Large intestine (tissue), 12 donors: ENCODE measurements around the gene GPR87. TPM values are rescaled to one million over a fixed set of nuclear protein-coding genes. Genes with fewer than 3 reads are reported as not detected.
A peak's percentile ranks its signal among the peaks of the same experiment; 100 is the strongest.

Source experiments
- DNase-seq, 2 donors: peaks; one replicate each; pipeline versions ENCODE4 v3.0.0 to v3.0.0-alpha.2; 2013
- H3K27ac ChIP-seq: one replicate; pipeline ENCODE4 v1.5.1; 2013; ENCODE audit warnings: low read length
- H3K27me3 ChIP-seq: 2 replicates; pipeline ENCODE4 v1.6.1; 2013; ENCODE audit warnings: low read length; ENCODE audit not compliant: control insufficient read depth, insufficient read depth
- H3K36me3 ChIP-seq: 2 replicates; pipeline ENCODE4 v1.6.1; 2013; ENCODE audit warnings: low read length; ENCODE audit not compliant: control insufficient read depth, insufficient read depth
- H3K4me1 ChIP-seq: one replicate; pipeline ENCODE4 v1.6.1; 2013; ENCODE audit warnings: low read length; ENCODE audit not compliant: control insufficient read depth, insufficient read depth
- H3K4me3 ChIP-seq: one replicate; pipeline ENCODE4 v1.5.1; 2013; ENCODE audit warnings: low read length
- H3K9me3 ChIP-seq: one replicate; pipeline ENCODE4 v1.6.1; 2013; ENCODE audit warnings: mild to moderate bottlenecking, low read depth, low read length, moderate library complexity; ENCODE audit not compliant: control insufficient read depth
- WGBS: methylation state at CpG from one replicate; pipeline ENCODE4 v1.1.5; 2013; ENCODE audit warnings: low lambda C conversion rate; ENCODE audit not compliant: insufficient coverage; 5-methylcytosine and 5-hydroxymethylcytosine counted together
- long read RNA-seq, 11 donors: transcript quantifications; one replicate each; lab custom pipeline, GENCODE V29; 2026
- polyA plus RNA-seq: library from polyadenylated mRNA; unstranded; fragments of 120-200 nt; gene quantifications from one replicate; pipeline ENCODE4 v1.2.1, GENCODE V29; 2013

GPR87 gene, protein sequence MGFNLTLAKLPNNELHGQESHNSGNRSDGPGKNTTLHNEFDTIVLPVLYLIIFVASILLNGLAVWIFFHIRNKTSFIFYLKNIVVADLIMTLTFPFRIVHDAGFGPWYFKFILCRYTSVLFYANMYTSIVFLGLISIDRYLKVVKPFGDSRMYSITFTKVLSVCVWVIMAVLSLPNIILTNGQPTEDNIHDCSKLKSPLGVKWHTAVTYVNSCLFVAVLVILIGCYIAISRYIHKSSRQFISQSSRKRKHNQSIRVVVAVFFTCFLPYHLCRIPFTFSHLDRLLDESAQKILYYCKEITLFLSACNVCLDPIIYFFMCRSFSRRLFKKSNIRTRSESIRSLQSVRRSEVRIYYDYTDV
- not detected for polyA plus RNA-seq
- long read RNA-seq, donor 1: 0 reads
- long read RNA-seq, donor 2: 0 reads
- long read RNA-seq, donor 3: 0 reads
- long read RNA-seq, donor 4: 0 reads
- long read RNA-seq, donor 5: 0 reads
- long read RNA-seq, donor 6: 0 reads
- long read RNA-seq, donor 7: 0 reads
- long read RNA-seq, donor 8: 0 reads
- long read RNA-seq, donor 9: 0 reads
- long read RNA-seq, donor 10: 0 reads
- long read RNA-seq, donor 11: 0 reads

DNA sequence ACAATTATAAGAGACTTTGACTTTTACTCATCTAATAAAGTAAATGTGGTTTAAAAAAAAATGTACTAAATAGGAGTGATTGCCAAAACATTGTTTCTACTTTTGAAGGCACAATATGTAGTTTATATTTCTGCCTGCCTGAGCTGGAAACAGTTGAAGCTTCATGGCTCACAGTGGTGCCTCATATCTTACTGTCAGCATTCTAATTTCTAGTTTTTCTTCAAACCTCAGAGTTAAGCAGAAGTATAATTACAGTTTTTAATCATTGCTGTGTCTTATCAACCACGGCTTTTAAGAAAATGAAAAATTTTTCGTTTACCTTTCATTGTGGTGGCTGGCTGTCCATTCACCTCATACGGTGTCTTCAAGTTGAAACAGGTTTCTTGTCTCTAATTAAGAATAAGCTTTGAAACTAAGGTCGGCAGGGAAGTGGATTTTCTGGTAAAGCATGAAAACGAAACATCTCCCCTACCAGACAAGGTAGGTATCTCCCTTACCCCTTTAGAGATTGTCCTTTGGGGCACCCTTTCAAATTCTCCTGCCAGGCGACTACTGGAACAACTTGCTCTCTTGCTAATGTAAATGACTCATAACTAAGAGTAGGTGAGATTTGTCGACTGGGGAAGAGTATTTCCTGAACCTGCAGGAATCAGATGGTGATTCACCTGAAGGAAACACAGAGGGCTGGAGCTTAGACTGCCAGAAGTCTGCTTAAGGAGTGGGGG, at the start of gene GPR87:
TSS of gene GPR87 (minus strand) at position 554 of the 725 bp plus-strand sequence. CDS start 16,720 bp downstream, outside the sequence.
- no peak within 1 kb of the TSS for H3K27ac ChIP-seq
- 77% methylated on average over 4 of the region's 7 CpGs for WGBS
- no peak for DNase-seq
- H3K4me1 ChIP-seq: no peaks in the 10 kb centered on the region
- H3K9me3 ChIP-seq: no peaks in the 10 kb centered on the region
- H3K36me3 ChIP-seq: no peaks in the 10 kb centered on the region
- H3K4me3 ChIP-seq: no peak within 1 kb of the TSS
- H3K27me3 ChIP-seq: no peaks in the 10 kb centered on the region

DNA sequence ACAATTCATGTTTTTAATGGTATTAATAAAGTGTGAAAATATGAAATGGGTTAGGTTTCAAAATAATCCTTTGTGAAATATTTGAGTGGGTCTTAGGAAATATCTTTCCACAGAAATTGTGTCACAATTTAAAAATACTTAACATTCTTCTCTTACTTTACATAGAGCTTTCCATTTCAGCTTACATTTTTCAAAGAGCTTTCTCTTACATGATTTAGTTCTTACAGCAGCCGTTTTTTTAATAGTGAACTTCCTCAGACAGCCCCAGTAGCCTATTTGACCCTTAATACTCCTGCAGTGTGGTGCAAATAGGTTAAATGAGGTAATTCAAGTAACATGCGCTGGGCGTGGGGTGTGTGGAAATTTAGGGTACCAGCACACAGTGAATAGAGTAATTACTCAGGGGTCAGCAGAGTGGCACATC, 46.1 kb upstream of the GPR87 start:
- Histone ChIP-seq H3K36me3 (no peaks in the 10 kb centered on the region), H3K27me3 (no peaks in the 10 kb centered on the region), H3K4me1 (no peaks in the 10 kb centered on the region), H3K4me3 (no peak overlapping the region), H3K9me3 (no peaks in the 10 kb centered on the region), H3K27ac (no peak overlapping the region)
- no peak for DNase-seq
- 89% methylated on average over 3 of the region's 3 CpGs for WGBS

DNA sequence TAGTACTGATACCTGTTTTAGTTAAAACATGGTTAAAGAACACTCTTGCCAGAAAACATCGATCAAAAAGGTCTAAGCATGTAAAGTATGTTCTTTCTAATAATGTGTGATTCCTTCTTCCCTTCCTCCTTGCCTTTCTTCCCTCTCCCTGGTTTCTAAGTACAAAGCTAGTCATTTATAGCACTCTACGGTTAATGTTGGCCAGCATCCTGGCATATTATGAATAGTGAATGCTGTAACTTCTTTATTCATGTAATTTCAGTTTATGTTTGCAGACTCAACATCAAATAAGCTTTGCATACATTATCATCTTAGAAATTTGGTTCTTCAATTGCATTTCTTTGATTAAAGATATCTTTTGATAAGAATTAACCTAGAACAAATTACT, 40.8 kb upstream of the GPR87 start:
- DNase-seq: no peak
- no peak overlapping the region for H3K4me3 ChIP-seq
- no peaks in the 10 kb centered on the region for H3K27me3 ChIP-seq
- peaks cover 4% of the 10 kb centered on the region for H3K36me3 ChIP-seq
- 60% methylated on average over 1 of the region's 2 CpGs for WGBS
- H3K4me1 ChIP-seq: no peaks in the 10 kb centered on the region
- H3K9me3 ChIP-seq: no peaks in the 10 kb centered on the region
- no peak overlapping the region for H3K27ac ChIP-seq

DNA sequence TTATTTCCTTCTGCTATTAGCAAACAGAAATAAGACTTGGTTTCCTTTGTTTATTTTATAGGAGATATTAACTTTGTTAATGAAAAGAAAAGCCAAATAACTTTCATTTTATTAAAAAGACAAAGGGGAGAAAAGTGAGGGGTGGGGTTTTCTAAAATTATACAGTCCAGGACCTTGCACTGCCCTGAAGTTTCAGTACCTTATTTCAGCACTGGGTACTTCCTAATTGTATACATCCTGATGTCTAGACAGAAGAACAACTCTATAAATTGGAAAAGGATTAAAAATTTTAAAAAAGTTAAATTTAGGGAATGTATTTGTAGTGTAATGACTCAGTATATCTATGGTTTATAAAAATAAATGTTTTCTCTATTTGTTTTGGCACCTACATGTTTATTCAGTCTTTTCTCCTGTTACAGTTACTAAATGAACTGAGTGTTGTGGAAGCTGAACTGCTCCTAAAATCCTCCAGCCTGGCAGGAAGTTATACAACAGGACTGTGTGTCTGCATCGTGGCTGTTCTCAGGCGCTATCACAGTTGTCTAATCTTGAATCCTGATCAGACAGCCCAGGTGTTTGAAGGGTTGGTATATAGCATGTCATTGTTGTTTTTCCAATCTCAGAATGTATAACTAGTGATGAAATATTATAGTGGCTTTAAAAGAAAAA, 40.3 kb upstream of the GPR87 start:
- Histone ChIP-seq H3K36me3 (peaks cover 4% of the 10 kb centered on the region), H3K27me3 (no peaks in the 10 kb centered on the region), H3K4me3 (no peak overlapping the region), H3K27ac (no peak overlapping the region), H3K9me3 (no peaks in the 10 kb centered on the region), H3K4me1 (no peaks in the 10 kb centered on the region)
- DNase-seq: no peak
- no CpG with 5 or more reads among the region's 2 CpGs for WGBS

DNA sequence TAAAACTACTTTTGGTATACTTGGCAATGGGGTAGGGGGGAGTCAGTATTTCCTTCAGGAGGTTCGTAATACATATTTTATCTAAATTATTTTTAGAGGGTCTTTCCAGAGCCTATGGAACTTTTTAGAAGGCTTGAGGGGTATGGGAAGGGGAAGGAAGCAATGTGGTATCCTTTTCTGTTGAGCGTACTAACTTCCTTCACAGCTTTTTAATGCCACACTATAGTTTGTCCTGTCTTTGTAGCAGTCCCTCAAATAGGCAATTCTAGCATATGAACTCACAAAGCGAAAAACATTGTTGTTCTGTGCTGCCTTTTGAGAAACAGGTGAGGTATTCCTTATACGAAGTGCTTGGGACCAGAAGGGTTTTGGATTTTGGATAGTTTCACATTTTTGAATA, 35.0 kb upstream of the GPR87 start:
- H3K4me1 ChIP-seq: no peaks in the 10 kb centered on the region
- H3K27ac ChIP-seq: no peak overlapping the region
- H3K27me3 ChIP-seq: no peaks in the 10 kb centered on the region
- H3K36me3 ChIP-seq: peaks cover 4% of the 10 kb centered on the region
- DNase-seq: no peak
- no peaks in the 10 kb centered on the region for H3K9me3 ChIP-seq
- no peak overlapping the region for H3K4me3 ChIP-seq
- 92% methylated on average over 2 of the region's 4 CpGs for WGBS

DNA sequence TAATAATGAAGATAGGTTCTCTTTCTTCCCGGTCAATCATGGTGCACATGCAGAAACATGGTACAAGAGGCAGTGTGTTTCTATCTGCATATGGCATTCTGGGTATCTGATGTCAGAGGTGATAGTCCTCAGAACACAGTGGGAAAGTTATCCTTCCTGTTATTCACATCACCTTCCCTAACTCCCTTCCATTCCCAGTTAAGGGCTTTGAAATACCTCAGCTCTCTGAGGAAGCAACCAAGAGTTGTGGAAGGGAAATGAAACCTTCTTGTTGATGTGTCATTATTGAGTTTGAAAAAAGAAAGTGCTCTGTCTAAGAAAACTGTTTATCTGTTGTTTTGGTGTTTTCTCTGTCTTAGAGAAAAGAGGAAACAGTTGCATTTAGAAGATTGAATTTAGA, 34.6 kb upstream of the GPR87 start:
- no CpG with 5 or more reads among the region's 1 CpG for WGBS
- Histone ChIP-seq H3K27me3 (no peaks in the 10 kb centered on the region), H3K4me1 (no peaks in the 10 kb centered on the region), H3K9me3 (no peaks in the 10 kb centered on the region), H3K36me3 (peaks cover 4% of the 10 kb centered on the region), H3K4me3 (no peak overlapping the region), H3K27ac (no peak overlapping the region)
- no peak for DNase-seq

DNA sequence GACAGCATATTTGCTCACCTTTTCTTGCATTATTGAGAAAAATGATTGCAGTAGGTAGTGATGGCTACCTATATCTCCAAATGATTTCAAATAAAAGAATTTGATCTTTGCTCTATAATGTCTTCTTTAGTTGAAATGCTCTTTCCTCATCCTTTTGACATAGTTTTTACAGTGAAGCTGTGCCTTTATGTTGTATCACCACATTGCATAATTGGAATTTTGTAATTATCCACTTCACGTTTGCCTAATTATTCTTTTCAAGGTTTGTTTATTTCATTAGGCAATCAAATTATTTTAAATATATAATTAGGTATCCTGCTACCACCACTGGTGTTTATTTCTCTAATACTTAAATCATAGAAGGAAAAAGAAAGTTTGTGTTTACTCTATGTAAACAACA, 34.0 kb upstream of the GPR87 start:
- H3K27ac ChIP-seq: no peak overlapping the region
- H3K4me3 ChIP-seq: no peak overlapping the region
- WGBS: 89% methylated on average over 1 of the region's 1 CpG
- no peak for DNase-seq
- no peaks in the 10 kb centered on the region for H3K4me1 ChIP-seq
- H3K36me3 ChIP-seq: no peaks in the 10 kb centered on the region
- no peaks in the 10 kb centered on the region for H3K9me3 ChIP-seq
- H3K27me3 ChIP-seq: no peaks in the 10 kb centered on the region

DNA sequence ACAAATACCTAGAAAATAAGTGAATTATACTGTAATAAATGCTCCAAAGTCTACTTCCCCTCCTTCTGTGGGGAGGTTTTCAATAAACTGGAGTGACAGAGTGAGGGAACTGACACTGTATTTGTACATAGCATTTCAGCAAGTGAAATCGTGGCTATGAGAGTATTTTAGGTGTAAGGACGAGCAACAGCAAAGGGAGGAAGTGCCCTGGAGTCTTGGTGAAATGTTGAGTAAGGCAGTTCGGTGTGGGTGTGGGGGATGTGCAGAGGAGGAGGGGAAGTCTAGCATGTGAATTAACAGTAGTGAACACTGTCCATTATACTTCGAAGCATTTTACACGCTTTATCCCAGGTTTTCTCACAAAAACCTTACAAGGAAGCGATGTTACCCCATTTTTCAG, 30.8 kb upstream of the GPR87 start:
- Histone ChIP-seq H3K9me3 (no peaks in the 10 kb centered on the region), H3K4me3 (no peak overlapping the region), H3K27ac (no peak overlapping the region), H3K4me1 (no peaks in the 10 kb centered on the region), H3K36me3 (no peaks in the 10 kb centered on the region), H3K27me3 (no peaks in the 10 kb centered on the region)
- 92% methylated on average over 4 of the region's 6 CpGs for WGBS
- no peak for DNase-seq

DNA sequence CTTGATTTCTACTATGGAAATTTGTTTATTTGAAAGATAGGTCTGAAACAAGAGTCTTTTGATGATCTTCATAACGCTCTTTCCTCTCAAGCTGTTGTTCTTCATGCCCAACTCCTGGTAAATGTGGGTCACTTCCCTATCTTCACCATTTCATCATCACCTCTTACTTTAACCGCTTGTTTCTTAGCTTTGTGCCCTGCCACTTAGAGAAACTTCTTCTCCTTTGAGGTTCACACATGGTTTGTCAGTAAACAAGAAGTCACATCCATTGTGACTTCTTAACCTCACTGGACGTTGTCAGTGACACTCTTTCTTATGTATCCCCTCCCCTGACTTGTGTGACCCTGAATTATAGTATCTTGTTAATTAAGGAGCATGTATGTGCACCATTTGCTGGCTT, 29.7 kb upstream of the GPR87 start:
- no peaks in the 10 kb centered on the region for H3K9me3 ChIP-seq
- no peaks in the 10 kb centered on the region for H3K36me3 ChIP-seq
- no peak for DNase-seq
- H3K27me3 ChIP-seq: no peaks in the 10 kb centered on the region
- WGBS: 100% methylated on average over 1 of the region's 3 CpGs
- no peak overlapping the region for H3K4me3 ChIP-seq
- H3K4me1 ChIP-seq: no peaks in the 10 kb centered on the region
- H3K27ac ChIP-seq: peak overlapping the region; percentile 2

DNA sequence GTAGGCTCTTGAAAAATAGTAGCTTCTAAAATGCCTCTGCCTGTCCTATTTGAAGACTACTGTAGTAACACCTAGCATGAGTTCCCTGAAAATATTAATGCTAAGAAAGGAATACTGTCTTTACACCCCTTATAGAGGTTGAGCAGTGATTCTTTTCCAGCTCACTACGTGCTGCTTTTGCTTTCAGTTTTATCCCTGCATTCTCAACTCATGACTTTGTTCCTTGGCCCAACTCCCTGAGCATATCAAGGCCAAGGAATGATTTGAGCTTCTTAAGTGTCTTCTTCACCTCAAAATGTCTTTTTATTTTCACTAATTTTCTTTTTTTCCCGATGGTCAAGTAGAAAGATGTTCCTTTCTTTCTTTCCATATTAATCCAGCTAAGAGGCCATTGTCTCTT, 29.2 kb upstream of the GPR87 start:
- no peaks in the 10 kb centered on the region for H3K4me1 ChIP-seq
- H3K27ac ChIP-seq: peak overlapping the region; percentile 2
- 70% methylated on average over 2 of the region's 2 CpGs for WGBS
- no peaks in the 10 kb centered on the region for H3K9me3 ChIP-seq
- no peaks in the 10 kb centered on the region for H3K36me3 ChIP-seq
- H3K27me3 ChIP-seq: no peaks in the 10 kb centered on the region
- peak; percentile 39 to 57 for DNase-seq
- no peak overlapping the region for H3K4me3 ChIP-seq
